HK-2 (cell line): ENCODE results near the gene FAM53A.
"Not testable (repeated sequence)": the region's sequence is repeated elsewhere in the genome, so short reads cannot be mapped to it uniquely, and the experiment has no call there.

Experiments used
- DNase-seq: peaks from one replicate; pipeline ENCODE4 v3.0.0-alpha.2; 2018; ENCODE audit not compliant: unreplicated experiment

The FAM53A gene

DNA sequence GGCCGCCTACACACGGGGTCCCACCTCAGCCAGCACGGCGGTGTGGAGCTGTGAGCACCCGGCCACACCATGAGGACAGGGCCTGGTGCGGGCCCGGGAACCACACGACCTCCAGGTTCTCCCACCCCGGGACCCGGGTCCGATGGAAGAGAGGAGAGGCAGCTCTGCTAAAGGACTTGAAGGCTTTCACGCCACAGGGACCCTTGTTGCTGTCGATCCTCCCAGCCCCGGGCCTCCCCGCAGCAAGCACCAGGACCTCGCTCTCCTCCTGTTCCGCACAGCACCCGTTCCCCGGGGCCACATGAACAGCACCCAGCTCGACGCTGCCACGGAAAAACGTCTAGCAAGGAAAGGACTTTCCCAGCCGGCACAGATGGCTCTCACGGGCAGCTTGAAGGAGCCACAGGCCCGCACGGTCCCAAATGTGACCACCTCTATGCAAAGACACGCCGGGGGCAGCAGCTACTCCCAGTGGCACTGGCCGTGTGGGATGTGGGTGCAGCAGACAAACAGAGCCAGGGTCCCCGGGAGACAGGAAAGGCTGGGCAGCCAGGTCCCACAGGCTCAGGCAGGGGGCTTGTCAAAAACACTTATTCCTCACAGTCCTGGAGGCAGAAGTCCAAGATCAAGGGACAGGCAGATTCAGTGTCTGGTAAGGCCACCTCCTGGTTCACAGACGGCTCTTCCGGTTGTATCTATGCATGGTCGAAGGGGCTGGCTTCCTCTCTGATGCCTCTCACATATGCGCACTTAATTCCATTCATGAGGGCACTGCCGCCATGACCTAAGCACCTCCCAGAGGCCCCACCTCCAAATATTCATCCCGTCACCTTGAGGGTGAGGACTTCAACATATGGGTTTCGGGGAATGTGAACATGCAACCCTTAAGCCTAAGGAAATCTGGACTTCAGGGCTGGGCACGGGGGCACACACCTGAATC is 24.7 kb downstream of the FAM53A start:
- no peak for DNase-seq

DNA sequence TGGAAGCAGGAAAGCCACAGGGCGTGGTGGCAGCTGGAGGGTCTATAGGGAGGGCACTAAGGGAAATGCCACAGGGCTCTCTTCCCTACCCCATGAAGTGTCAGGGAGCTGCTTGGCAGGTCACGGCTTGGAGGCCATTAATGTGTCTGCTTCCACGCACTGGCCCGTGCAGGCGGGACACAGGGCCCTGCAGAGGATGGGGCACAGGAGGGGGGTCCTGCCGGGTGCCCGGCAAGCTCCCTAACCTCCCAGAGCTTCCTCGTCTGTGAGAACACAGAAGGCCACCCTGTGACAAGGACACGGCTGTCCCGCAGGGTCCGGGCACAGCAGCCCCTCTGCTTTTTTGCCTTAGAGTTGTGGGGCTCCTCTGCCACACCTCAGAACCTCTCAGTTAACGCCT is 25.5 kb downstream of the FAM53A start:
- no peak for DNase-seq

DNA sequence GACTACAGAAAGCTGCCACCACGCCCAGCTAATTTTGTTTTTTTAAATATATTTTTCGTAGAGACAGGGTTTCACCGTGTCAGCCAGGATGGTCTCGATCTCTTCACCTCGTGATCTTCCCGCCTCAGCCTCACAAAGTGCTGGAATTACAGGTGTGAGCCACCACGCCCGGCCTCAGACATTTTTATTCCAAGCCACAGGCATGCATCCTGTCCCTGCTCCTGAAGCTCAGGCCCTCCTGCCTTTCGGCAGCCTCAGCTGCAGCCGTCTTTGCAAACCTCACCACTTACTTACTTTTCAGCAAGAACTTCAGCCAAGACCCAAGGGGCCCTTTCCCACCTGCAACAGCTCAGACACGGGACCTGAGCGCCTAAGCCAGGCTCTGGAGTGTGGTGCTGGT is 26.0 kb downstream of the FAM53A start:
- DNase-seq, result no peak

DNA sequence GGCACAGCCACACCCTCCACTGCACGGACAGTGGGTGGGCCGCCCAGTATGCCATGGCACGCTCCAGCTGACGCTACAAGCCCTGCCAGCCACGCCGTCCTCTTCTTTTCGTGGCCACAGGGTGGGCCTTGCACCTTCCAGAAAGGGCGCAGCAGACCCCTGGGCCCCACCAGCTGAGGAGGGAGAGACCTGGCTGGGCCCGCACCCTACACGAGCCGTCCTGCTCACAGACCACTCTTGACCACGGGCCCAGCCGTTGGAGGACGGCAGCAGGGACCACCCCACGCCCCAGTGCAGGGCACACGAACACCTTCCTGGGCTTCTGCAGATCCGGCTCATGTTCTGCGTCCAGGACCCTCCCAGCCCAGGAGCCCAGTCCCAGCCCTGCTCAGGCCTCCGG is 27.1 kb downstream of the FAM53A start:
- no peak for DNase-seq

DNA sequence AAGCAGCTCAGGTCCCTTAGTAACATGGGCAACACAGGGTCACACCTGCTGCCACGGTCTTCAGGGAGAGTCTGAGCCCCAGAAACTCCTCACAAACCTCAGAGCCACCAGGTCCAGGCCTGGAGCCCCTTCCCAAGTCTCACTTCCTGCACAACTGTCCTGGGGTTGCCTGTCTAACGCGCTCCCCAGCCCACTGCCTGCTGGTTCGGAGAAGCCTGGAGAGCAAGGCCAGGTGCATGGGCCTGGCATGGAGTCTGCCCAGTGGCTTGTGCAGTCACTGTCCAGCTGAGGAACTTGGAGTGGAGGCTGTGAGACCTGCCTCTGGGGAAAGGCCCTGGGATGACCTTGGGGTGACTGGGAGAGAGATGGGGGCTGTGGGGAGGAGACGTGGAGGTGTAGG is 28.0 kb downstream of the FAM53A start:
- no peak for DNase-seq

DNA sequence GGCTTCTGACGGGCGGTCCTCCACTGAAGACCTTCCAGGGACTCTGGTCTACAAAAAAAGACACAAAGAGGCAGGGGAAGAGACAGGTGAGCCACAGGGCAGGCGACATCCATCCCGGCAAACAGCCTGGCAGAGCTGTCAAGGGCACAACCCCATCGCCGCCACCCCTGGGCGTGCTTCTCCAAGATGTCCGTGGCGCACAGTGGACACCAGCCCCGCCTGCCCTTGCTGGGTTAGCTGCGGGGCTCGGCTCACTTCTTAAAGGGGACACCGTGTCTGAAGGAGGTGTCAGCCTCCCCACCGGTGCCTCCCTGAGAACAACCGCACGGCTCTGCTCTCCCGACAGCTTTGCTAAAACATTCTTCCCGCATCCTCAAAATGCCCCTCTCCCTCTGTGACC is 28.4 kb downstream of the FAM53A start:
- DNase-seq, result no peak

DNA sequence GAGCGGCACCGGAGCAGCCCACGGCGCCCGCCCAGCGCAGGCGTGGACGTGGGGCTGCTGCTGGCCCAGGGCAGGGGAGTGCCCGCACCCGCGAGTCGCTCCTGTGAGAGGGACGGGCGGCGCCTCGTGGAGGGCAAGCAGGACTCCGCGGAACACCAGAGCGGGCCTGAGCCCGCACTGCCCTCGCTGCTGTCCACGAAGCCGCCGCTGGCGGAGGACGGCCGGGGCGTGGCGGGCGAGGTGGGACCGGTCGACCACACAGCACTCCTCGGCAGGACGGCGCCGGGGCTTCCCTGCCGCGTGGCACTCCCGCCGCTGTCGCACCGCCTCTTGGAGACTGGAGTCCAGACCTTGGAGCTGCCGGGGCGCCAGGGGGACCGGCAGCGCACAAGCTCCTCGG is 29.0 kb downstream of the FAM53A start:
- no peak for DNase-seq

DNA sequence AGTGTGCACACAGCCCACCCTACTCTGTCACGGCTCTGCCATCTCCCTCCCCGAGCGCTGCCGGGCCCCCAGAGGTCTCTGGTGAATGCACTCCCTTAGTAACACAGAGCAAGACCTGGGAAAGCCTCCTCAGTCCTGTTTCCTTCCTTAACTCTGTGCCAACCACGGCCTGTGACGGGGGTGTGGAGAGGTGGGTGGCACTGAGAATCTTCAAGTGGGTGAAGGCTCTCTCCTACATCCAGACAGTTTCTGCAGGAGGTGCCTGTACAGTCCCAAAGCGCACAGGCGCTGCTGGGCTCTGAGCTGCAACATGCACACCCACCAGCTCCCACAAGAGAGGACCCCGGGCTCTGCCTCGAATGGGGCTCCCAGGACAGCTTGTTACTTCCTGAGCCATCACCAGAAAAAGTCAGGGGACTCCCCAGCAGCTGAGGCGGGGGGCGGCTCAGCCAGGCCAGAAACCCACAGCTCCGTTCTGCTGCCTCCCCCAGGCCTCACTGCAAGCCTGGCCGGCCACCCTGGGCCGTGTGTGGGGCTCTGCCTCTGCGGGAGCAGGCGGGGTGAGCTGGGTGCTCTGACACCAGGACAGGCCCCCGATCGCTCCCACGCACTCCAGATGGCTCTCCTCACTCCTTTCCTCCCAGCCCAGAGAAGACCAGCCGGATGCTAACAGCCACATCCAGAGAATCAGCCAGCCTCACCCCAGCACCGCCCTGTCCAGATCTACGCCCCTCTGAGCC is 29.7 kb downstream of the FAM53A start:
- DNase-seq, result no peak

DNA sequence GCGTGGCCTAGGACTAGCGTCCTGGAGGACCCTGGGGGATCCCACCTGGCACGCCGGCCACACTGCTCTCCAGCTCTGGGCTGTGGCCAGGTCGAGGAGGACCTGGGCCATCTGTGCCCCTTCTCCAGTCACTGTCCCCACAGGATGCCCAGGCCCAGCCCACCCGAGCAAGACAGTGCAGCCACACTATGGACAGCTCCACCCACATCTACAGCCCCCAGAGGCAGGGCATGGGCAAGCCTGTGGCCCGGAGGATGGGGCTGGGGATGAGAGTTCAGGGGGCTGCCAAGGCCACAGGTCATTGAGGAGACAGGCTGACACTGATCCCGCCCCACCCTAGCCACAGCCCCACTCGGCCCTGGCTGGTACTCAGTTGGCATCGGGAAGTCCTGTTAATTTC is 30.3 kb downstream of the FAM53A start:
- DNase-seq, result no peak

DNA sequence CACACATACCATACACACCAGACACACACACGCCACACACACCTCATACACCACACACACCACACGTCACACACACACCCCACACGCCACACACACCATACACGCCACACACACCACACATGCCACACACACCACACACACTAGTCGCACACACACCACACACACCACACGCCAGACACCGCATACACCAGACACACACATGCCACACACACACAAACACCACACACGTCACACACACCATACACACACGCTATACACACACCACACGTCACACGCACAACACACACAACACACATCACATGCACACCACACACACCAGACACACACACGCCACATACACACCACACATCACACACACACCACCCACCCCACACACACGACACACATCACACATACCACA is 32.0 kb downstream of the FAM53A start:
- no peak for DNase-seq

DNA sequence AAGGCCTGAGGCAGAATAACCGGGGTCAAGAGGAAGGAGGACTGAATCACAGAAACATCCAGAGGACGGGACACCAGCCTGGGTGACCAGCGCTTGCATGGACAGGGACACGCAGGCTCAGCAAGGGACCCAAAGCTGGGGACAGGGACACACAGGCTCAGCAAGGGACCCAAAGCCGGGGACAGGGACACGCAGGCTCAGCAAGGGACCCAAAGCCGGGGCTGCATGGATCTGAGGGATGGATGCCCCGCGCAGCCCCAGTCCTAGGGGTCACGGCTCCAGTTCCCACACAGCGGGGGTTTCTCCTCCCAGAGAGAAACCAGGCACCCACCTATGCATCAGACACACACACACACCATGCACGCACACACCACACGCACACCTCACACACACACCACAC is 32.5 kb downstream of the FAM53A start:
- no peak for DNase-seq

DNA sequence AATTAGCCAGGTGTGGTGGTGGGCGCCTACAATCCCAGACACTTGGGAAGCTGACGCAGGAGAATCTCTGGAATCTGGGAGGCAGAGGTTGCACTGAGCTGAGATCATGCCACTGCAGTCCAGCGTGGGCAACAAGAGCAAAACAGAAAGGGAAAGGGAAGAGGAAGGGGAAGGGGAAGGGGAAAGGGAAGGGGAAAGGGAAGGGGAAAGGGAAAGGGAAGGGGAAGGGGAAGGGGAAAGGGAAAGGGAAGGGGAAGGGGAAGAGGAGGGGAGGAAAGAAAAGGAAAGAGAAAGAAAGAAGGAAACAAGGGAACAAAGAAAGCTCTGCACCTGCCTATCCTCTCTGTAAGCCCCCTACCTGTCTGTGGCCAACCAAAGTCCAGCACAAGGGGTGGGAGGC is 35.2 kb downstream of the FAM53A start:
- no peak for DNase-seq

DNA sequence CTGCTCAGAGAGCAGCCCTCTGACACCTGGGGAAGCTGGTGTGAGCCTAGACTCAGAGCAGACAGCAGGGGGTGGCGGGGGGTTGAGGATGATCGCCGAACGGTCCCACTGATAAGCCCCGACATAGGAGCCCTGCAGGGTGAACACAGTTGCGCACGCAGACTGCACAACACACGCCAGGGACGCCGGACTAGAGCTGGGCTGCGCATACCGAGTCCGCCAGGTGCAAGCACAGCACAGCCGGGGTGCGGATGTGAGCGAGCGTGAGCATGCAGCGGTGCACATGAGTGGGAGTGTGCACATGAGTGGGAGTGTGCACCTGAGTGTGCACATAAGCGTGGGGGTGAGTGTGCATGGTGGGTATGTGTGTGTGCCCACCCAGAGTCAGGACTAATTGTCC is 36.7 kb downstream of the FAM53A start:
- DNase-seq, result no peak

DNA sequence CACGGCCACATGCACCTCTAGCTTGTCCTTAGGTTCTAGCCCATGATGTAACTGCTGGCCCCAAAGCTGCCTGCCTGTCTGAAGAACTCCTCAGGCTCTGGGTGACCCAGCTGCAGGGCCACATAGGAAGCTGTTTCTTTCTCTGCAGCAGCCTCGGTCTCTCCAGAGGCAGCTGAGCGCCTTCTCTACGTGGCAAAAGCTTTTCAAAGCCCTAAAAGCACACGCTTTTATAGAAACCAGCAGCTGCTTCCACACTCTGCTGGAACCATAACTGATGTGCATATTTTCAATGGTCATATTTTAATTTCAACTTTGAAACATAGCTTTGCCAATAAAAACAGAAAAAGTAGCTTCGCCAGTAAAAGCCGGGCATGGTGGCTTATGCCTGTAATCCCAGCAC is 37.4 kb downstream of the FAM53A start:
- DNase-seq, result no peak

DNA sequence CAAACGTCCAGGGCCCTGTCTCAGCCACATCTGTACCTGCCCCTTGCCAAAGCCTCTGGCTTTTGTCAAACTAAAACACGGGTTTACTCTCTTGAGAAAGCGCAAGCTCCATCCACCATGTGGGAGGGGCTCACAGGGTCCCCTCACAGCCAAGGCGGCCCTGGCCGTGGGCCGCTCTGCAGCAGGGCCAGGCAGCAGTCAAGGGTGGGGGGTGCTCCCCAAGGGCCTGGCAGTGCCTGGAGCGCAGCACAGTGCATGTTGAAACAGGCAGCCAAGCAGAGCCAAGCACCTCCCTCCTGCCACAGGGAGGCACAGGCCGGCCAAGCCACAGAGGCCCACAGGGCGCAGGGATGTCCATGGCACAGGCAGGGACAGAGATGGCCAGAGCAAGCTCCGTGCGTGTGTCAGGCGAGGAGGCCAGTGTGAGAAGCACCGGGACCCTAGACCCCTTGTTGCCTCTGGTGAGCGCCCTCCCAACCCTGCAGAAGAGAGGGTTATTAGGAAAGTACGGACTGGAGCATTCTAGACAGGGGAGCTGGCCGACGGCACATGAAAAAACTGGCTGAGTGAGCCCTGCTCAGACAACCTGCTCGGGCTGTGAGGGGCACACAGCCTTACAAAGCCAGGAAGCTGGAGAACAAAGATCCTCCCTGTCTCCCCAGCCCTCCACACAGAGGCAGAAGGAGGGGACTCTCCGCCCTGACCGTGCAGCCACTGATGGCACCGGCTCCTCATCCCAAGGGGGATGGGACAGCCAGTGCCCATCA is 39.0 kb downstream of the FAM53A start:
- DNase-seq, result no peak

DNA sequence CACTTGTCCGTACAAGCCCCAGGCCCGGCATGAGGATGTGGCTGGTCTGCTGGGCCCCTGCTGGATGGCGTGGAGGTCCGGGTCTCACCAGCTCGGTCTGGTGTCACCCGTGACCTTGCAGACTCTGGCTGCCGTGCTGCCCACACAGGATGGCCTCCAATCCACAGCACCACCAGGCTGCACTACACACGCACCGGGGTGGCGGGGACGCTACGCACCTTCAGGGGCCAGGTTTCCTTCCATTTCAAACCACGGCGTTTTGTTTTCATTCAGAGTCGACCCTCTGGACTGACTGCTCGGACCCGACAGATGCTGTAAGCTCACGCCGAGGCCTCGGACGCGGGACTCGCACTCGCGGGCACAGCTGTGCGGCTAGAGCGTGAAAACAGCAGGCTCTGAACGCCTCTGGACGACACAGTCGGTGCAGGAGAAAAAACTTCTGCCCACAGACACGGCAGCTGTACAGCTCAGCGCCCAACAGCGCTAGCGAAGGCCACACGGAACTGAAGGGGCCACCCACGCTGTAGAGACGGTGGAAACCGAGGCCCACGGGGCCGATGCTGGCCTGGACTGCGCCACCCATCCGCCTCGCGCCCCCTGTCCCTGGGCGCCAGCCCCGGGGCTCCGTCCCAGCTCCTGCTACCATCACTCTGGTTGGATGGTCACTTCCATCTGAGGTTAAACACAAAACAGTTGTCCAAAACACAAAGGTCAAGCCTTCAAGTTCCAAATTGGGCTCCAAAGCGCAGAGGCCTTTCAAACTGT is 40.0 kb downstream of the FAM53A start:
- no peak for DNase-seq

DNA sequence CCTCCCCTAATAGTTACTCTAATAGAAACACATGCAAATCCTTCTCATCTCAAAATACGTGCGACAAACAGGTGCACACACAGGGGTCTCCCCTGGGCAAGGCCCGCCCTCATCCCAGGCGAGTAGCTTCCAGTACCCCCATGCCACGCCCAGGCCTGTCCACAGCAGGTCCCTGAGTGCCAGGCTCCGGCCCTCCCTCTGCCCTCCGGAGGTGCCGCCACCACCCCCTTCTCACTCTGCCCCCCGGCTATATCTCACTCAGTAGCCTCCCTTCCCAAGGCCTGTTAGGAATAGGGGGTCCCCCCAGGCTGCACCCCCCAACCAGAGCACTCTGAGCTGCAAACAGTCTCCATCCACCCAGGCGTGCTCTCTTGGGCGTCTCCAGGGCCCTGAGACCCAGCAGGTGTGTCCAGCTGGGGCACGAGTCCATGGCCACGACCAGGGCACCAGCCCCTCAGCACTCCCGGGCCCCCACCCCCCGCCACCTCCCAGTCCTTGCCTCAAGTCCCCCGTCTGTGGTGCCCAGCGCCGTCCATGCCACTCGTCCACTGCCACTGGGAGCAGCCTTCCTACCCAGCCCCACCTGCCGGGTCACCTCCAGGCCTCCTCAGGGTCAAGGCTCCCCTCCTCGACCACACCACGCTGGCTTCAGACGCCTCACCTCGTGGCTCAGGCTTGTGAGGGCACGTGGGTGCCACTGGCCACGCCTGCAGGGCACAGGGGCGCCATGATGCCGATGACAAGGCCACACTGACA is 41.7 kb downstream of the FAM53A start:
- DNase-seq, result no peak

DNA sequence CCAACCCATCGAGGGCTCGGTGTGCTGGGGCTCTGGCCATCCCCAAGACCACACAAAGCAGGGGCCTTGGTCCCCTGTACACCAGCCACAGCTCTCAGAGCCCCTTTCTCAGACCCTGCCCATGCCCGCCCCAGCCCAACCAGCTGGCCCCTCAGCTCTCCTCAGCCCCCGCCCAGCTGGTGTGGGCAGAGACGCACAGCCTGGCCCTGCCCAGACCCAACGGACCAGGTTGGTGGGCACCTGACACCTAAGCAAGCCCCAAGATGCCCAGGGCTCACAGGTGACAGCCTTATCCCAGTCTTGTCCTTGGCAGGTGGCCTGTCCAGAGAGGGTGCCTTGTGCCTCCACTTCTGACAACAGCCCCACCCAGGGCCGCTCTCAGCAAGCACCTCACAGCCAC is 42.4 kb downstream of the FAM53A start:
- no peak for DNase-seq

DNA sequence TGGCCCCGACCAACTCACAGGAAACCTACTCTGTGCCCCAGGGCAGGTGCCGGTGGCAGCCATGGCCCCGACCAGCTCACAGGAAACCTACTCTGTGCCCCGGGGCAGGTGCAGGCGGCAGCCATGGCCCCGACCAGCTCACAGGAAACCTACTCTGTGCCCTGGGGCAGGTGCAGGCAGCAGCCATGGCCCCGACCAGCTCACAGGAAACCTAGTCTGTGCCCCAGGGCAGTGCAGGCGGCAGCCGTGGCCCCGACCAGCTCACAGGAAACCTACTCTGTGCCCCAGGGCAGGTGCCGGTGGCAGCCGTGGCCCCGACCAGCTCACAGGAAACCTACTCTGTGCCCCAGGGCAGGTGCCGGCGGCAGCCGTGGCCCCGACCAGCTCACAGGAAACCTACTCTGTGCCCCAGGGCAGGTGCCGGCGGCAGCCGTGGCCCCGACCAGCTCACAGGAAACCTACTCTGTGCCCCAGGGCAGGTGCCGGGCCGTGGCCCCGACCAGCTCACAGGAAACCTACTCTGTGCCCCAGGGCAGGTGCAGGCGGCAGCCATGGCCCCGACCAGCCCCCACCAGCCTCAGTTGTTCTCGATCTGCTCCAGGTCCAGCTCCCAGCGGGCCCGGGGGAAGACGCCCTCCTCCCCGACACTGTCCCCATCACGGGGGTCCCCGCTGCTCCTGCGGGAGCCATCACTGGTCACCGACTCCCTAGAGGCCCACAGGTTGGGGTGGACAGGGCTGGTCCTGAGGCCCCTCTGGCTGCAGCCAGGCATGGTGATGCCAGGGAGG is 43.2 kb downstream of the FAM53A start:
- not testable (repeated sequence) for DNase-seq

DNA sequence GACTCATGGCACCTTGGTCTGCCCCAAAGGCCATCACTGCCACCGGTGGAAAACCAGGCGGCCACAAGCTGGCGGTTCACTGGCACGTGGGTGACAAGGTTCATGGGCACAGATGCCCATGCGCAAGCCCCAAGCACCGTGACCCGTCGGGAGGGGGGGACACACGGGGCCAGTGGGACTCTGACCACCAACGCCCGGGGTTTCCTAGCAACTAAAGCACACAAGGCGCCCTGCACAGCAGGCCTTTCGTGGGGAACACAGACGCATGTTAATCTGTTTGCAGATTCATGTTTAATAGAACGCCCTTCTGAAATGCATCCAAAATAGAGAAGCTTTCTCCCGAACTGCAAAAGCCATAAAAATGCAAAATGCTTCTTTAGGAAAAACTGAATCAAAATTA is 43.9 kb downstream of the FAM53A start:
- no peak for DNase-seq
